Femur (tissue), 1 donor: ENCODE measurements around the gene AGXT.

Experiments used
- DNase-seq: peaks from one replicate; pipeline ENCODE4 v3.0.0-alpha.2; 2017

The AGXT gene

GRCh38 chr2:240869956-240870875 lies 1.6 kb downstream of the AGXT start:
- DNase-seq, result no peak

DNA sequence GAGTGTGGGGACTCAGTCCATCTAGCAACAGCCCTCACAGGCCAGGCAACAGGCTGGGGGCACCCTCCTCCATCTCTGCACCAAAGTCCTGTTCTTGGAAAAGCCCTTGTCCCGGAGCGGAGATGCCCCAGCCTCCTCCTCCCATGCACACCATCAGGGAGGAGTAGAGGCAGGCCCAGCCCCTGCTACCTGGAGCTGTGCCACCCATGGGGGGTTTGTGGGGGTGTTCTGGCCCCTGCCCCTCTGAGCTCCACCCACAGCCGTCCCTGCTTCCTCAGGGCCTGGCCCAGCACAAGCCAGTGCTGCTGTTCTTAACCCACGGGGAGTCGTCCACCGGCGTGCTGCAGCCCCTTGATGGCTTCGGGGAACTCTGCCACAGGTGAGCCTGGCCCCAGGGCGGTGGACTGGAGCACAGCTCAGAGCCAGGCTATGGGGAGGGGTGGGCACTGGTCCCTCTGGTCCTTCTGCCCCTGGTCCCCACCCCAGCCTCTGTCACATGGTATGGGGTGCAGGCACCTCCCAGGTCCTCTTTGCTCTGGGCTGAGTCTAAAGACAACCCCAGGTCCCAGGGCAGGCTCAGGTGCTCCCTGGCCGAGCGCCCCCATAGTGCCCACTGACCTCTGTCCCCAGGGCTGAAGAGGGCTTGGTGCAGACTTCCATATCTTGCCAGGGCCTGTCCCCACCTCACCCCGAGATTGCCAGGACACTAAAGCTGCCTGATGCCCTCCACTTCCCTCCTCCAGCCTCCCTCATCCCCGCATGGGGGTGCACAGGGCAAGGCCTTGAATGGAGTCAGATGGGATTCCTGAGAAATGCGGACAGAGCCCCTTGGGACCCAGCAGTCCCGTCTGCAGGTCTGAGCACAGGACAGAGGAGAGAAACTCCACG lies 2.7 kb downstream of the AGXT start:
- DNase-seq, result no peak

GRCh38 chr2:240872317-240873097 lies 3.9 kb downstream of the AGXT start:
- no peak for DNase-seq

GRCh38 chr2:240873098-240873788 lies 4.6 kb downstream of the AGXT start:
- DNase-seq, result no peak

- no peak for DNase-seq
Measured at GRCh38 chr2:240873805-240874714, 5.4 kb downstream of the AGXT start.

DNA sequence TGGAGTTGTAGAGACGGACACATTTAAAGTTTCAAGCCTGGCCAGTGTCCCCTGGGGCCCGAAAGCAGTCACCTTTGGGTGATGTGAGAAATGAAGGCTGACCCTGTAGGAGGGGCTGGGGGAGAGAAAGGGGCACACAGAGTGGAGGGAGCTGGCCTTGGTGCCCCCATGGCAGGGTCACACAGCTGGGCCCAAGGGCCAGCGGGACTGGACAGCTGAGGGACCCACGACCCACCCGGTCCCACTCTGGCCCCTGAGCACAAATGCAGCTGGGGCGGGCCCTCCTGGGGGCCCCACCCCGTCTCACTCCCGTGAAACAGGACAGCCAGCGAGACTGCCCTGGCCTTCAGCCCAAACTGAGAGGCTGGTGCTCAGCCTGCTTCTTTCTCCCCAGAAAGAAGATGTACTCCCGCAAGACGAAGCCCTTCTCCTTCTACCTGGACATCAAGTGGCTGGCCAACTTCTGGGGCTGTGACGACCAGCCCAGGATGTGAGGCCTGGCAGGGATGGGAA lies 6.1 kb downstream of the AGXT start:
- no peak for DNase-seq

DNA sequence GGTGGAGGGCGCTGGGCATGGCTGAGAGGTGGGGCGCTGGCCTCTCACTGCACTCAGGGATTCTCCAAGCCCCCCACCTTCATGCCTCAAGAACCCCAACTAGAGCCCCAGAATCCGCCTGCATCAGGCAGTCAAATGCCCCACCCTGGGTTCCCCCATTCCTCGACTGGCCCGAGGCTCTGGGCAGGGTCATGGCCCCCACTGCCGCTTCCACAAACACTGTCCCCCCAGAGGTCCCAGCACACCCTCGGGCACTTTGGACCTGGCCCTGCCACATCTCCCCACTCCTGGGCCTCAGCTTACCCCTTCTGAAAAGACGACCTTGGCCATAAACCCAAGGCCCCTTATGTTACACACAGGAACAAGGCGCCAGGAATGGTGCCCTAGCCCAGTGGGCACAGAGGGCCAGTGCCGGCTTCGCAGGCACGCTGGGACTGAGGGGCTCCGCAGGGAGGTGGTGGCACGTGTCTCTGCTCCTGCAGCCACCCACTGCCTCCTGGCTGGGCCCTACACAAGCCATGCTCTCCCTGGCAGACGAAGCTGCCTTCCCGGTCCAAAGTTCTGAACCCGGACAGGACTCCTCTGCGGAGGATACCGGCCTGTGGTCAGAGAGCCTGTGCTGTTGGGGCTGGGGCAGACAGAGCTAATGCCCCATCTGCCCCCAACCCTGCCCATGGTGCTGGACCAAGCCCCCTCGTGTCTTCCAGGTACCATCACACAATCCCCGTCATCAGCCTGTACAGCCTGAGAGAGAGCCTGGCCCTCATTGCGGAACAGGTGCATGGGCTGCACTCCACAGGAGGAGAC lies 6.8 kb downstream of the AGXT start:
- DNase-seq, result no peak

GRCh38 chr2:240876035-240876474 lies 7.4 kb downstream of the AGXT start:
- DNase-seq, result no peak

GRCh38 chr2:240876475-240877251 lies 8.0 kb downstream of the AGXT start:
- no peak for DNase-seq

DNA sequence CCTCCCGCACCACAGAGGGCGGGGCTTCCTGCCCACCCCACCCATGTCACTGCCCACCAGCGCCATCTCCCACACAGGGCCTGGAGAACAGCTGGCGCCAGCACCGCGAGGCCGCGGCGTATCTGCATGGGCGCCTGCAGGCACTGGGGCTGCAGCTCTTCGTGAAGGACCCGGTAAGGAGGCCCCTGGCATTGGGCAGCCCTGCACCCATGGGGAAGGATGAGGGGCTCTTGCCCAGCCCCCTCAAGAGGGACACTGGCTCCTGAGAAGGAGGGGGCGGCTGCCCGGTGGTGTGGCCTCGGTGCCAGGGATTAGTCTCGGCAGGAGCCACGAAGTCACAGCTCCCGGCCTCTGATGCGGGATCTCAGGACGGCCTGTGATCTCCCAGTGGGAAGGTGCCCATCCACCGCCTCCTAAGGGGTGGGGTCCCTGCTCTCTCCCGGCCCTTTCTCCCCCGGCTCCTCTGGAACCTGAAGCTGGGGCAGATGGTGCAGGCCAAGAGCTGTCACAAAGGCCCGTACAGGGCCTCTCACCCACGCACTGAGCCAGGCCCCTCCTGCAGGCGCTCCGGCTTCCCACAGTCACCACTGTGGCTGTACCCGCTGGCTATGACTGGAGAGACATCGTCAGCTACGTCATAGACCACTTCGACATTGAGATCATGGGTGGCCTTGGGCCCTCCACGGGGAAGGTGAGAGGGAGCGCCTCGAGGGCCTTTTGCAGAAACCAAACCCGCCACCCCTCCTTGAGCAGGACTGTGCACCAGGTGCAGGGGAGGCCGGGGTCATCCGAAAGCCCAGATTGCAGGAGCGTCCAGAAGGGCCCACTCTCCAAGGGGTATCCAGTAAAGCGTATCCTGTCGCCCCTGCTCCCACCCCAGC lies 9.1 kb downstream of the AGXT start:
- DNase-seq, result no peak

GRCh38 chr2:240878341-240878936 lies 9.8 kb downstream of the AGXT start:
- DNase-seq, result no peak

- no peak for DNase-seq
Measured at GRCh38 chr2:240879105-240879504, 10.5 kb downstream of the AGXT start.

GRCh38 chr2:240881913-240882312 lies 13.3 kb downstream of the AGXT start:
- DNase-seq, result no peak

DNA sequence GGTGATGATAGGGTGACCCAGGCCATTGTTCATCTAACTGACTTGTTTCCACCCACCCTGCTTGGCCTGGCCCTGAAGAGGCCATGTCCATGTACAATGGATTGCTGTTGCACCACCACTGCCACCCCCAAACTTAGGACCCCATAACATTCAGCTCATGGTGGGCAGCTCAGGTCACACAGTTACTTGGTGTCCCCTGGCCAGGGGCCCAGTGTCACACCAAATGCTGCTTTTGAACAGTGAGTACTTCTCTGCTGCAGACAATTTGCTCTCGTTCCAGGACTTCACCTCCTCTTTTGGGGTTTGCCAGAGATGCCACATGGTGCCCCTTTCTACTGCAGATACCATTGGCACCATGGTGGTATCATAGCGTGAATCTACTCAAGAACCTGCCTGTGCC lies 15.6 kb downstream of the AGXT start:
- no peak for DNase-seq

DNA sequence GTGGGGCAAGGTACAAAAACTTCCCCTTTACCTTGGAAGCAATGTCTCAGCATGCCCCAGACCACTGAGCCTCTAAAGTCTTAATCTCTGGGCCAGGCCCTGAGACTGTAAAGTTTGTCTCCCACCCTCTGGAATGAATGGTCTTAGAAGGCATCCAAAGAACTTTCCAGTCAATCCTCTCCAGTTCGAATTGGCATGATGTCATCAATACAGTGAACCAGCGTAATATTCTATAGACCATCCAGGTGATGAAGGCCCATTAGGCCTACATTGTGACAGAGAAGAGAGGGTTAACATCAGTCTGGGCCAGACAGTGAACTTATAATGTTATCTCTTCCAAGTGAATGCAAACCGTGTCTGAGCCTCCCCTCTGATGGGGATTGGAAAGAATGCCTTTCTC lies 16.1 kb downstream of the AGXT start:
- DNase-seq, result no peak

DNA sequence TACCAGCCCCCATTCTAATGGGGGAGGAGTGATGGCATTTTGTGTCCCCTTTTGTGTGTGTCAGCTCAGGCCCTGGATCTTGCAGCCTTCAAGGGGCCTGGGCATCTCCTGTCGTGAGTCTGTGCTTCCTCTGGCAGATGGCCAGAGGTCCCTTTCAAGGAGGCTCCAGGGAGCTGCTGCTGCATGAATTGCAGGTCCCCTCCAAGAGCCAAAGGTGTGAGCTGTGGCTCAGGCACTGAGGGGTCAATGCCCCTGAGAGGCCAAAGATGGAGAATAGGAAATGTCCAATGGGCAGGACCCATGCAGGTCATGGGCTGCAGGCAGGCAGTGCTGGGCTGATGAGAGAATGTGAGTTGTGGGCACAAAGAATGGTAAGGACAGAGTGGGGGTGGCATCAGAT lies 16.9 kb downstream of the AGXT start:
- no peak for DNase-seq

GRCh38 chr2:240886023-240886565 lies 17.5 kb downstream of the AGXT start:
- DNase-seq, result no peak
